ENCODE results near the gene KIF12.

Gene KIF12

GRCh38 chr9:114105236-114105635 lies 6.1 kb upstream of the KIF12 start:
- H2BK12ac ChIP-seq (ENCODE audit: low read length), result no peak overlapping the region
- peak in 1 of 2 donors; percentile 72 for DNase-seq
- no peaks in the 10 kb centered on the region for H3K27me3 ChIP-seq (ENCODE audit: insufficient read depth, low read length)
- no peak overlapping the region for H3K18ac ChIP-seq (ENCODE audit: low read length)
- no peaks in the 10 kb centered on the region for H3K79me2 ChIP-seq (ENCODE audit: control insufficient read depth, insufficient read depth, low read length, poor library complexity)
- no peak overlapping the region for H3K27ac ChIP-seq (ENCODE audit: low read depth, low read length)
- no peak overlapping the region for H4K12ac ChIP-seq (ENCODE audit: low read depth, low read length)
- H3K4me3 ChIP-seq (ENCODE audit: low read depth, low read length), result no peak overlapping the region
- no peak overlapping the region for H4K91ac ChIP-seq (ENCODE audit: low read depth, low read length)
- no peak overlapping the region for H2AK5ac ChIP-seq (ENCODE audit: low read length)
- H3K4ac ChIP-seq (ENCODE audit: low read depth, low read length), result no peak overlapping the region
- no peaks in the 10 kb centered on the region for H3K79me1 ChIP-seq (ENCODE audit: low read length)
- H2BK5ac ChIP-seq (ENCODE audit: low read depth, low read length, poor library complexity), result no peak overlapping the region
- no peaks in the 10 kb centered on the region for H3K4me1 ChIP-seq (ENCODE audit: control insufficient read depth in 1 of 2, insufficient read depth in 2 of 2, low read length in 2 of 2)
- H3K14ac ChIP-seq (ENCODE audit: low read length), result no peak overlapping the region
- no peak overlapping the region for H2BK120ac ChIP-seq (ENCODE audit: insufficient read depth, low read length, poor library complexity)
- no peak overlapping the region for H4K8ac ChIP-seq (ENCODE audit: low read depth, low read length)
- no peaks in the 10 kb centered on the region for H3K36me3 ChIP-seq (ENCODE audit: control insufficient read depth in 1 of 2, insufficient read depth in 2 of 2, low read length in 2 of 2)
- no peak overlapping the region for H2AFZ ChIP-seq (ENCODE audit: insufficient read depth, low read length, poor library complexity)
- no peak overlapping the region for H3K4me2 ChIP-seq (ENCODE audit: low read length)
- no CpG with 5 or more reads among the region's 5 CpGs for WGBS (ENCODE audit: extremely low coverage, insufficient coverage, insufficient read length)
- no peak overlapping the region for H3K9ac ChIP-seq (ENCODE audit: low read length)
- no peaks in the 10 kb centered on the region for H3K9me3 ChIP-seq (ENCODE audit: insufficient read depth, low read depth, low read length)
- H3K23ac ChIP-seq (ENCODE audit: low read length), result no peak overlapping the region

GRCh38 chr9:114102484-114102883 lies 3.4 kb upstream of the KIF12 start:
- no peak overlapping the region for H4K91ac ChIP-seq (ENCODE audit: low read depth, low read length)
- no peaks in the 10 kb centered on the region for H3K36me3 ChIP-seq (ENCODE audit: control insufficient read depth in 1 of 2, insufficient read depth in 2 of 2, low read length in 2 of 2)
- peaks cover 6% of the 10 kb centered on the region for H3K9me3 ChIP-seq (ENCODE audit: insufficient read depth, low read depth, low read length)

GRCh38 chr9:114100536-114100935 lies 1.4 kb upstream of the KIF12 start:
- no peak overlapping the region for H4K8ac ChIP-seq (ENCODE audit: low read depth, low read length)
- H3K9ac ChIP-seq (ENCODE audit: low read length), result no peak overlapping the region
- H3K27me3 ChIP-seq (ENCODE audit: insufficient read depth, low read length), result peaks cover 11% of the 10 kb centered on the region
- no peak overlapping the region for H2BK12ac ChIP-seq (ENCODE audit: low read length)
- no peak overlapping the region for H3K4ac ChIP-seq (ENCODE audit: low read depth, low read length)
- H3K36me3 ChIP-seq (ENCODE audit: control insufficient read depth in 1 of 2, insufficient read depth in 2 of 2, low read length in 2 of 2), result no peaks in the 10 kb centered on the region
- no peak overlapping the region for H3K14ac ChIP-seq (ENCODE audit: low read length)
- H2BK120ac ChIP-seq (ENCODE audit: insufficient read depth, low read length, poor library complexity), result no peak overlapping the region
- H3K79me2 ChIP-seq (ENCODE audit: control insufficient read depth, insufficient read depth, low read length, poor library complexity), result no peaks in the 10 kb centered on the region
- H3K27ac ChIP-seq (ENCODE audit: low read depth, low read length), result no peak overlapping the region
- peak in 1 of 2 donors; percentile 36 for DNase-seq
- no peak overlapping the region for H3K4me3 ChIP-seq (ENCODE audit: low read depth, low read length)
- no peak overlapping the region for H2AK5ac ChIP-seq (ENCODE audit: low read length)
- H3K18ac ChIP-seq (ENCODE audit: low read length), result no peak overlapping the region
- no peak overlapping the region for H3K23ac ChIP-seq (ENCODE audit: low read length)
- no peak overlapping the region for H3K4me2 ChIP-seq (ENCODE audit: low read length)
- H3K79me1 ChIP-seq (ENCODE audit: low read length), result no peaks in the 10 kb centered on the region
- H3K9me3 ChIP-seq (ENCODE audit: insufficient read depth, low read depth, low read length), result peaks cover 6% of the 10 kb centered on the region
- no peak overlapping the region for H2AFZ ChIP-seq (ENCODE audit: insufficient read depth, low read length, poor library complexity)
- WGBS (ENCODE audit: extremely low coverage, insufficient coverage, insufficient read length), result no CpG with 5 or more reads among the region's 1 CpG
- H3K4me1 ChIP-seq (ENCODE audit: control insufficient read depth in 1 of 2, insufficient read depth in 2 of 2, low read length in 2 of 2), result peaks cover 0 to 2% of the 10 kb centered on the region in 2 experiments
- no peak overlapping the region for H2BK5ac ChIP-seq (ENCODE audit: low read depth, low read length, poor library complexity)
- no peak overlapping the region for H4K91ac ChIP-seq (ENCODE audit: low read depth, low read length)
- no peak overlapping the region for H4K12ac ChIP-seq (ENCODE audit: low read depth, low read length)

More at GRCh38 chr9:114102484-114102883, 3.4 kb upstream of the KIF12 start:
- DNase-seq, result no peak
- H3K23ac ChIP-seq (ENCODE audit: low read length), result no peak overlapping the region
- H3K18ac ChIP-seq (ENCODE audit: low read length), result no peak overlapping the region
- no peak overlapping the region for H4K8ac ChIP-seq (ENCODE audit: low read depth, low read length)
- H3K4ac ChIP-seq (ENCODE audit: low read depth, low read length), result no peak overlapping the region
- H3K27me3 ChIP-seq (ENCODE audit: insufficient read depth, low read length), result peaks cover 10% of the 10 kb centered on the region
- no peak overlapping the region for H2AK5ac ChIP-seq (ENCODE audit: low read length)
- H2AFZ ChIP-seq (ENCODE audit: insufficient read depth, low read length, poor library complexity), result no peak overlapping the region
- H3K4me1 ChIP-seq (ENCODE audit: control insufficient read depth in 1 of 2, insufficient read depth in 2 of 2, low read length in 2 of 2), result peaks cover 0 to 2% of the 10 kb centered on the region in 2 experiments
- no peak overlapping the region for H3K27ac ChIP-seq (ENCODE audit: low read depth, low read length)
- no peaks in the 10 kb centered on the region for H3K79me2 ChIP-seq (ENCODE audit: control insufficient read depth, insufficient read depth, low read length, poor library complexity)
- no peak overlapping the region for H3K4me3 ChIP-seq (ENCODE audit: low read depth, low read length)
- no peak overlapping the region for H2BK5ac ChIP-seq (ENCODE audit: low read depth, low read length, poor library complexity)
- H4K12ac ChIP-seq (ENCODE audit: low read depth, low read length), result no peak overlapping the region
- no peak overlapping the region for H3K4me2 ChIP-seq (ENCODE audit: low read length)
- H3K9ac ChIP-seq (ENCODE audit: low read length), result no peak overlapping the region
- H3K79me1 ChIP-seq (ENCODE audit: low read length), result no peaks in the 10 kb centered on the region
- no peak overlapping the region for H2BK120ac ChIP-seq (ENCODE audit: insufficient read depth, low read length, poor library complexity)
- no peak overlapping the region for H2BK12ac ChIP-seq (ENCODE audit: low read length)
- H3K14ac ChIP-seq (ENCODE audit: low read length), result no peak overlapping the region

GRCh38 chr9:114099669-114100270 lies 678 bp upstream of the KIF12 start:
- H3K36me3 ChIP-seq (ENCODE audit: control insufficient read depth in 1 of 2, insufficient read depth in 2 of 2, low read length in 2 of 2), result no peaks in the 10 kb centered on the region
- no peak overlapping the region for H2BK12ac ChIP-seq (ENCODE audit: low read length)
- H3K27me3 ChIP-seq (ENCODE audit: insufficient read depth, low read length), result peaks cover 11% of the 10 kb centered on the region
- no peak overlapping the region for H3K23ac ChIP-seq (ENCODE audit: low read length)
- no peak overlapping the region for H3K4me2 ChIP-seq (ENCODE audit: low read length)
- H2AFZ ChIP-seq (ENCODE audit: insufficient read depth, low read length, poor library complexity), result no peak overlapping the region
- no peak overlapping the region for H3K18ac ChIP-seq (ENCODE audit: low read length)
- no peak overlapping the region for H4K12ac ChIP-seq (ENCODE audit: low read depth, low read length)
- peaks cover 0 to 2% of the 10 kb centered on the region in 2 experiments for H3K4me1 ChIP-seq (ENCODE audit: control insufficient read depth in 1 of 2, insufficient read depth in 2 of 2, low read length in 2 of 2)
- H3K9me3 ChIP-seq (ENCODE audit: insufficient read depth, low read depth, low read length), result peaks cover 6% of the 10 kb centered on the region
- H2BK120ac ChIP-seq (ENCODE audit: insufficient read depth, low read length, poor library complexity), result no peak overlapping the region
- no CpG with 5 or more reads among the region's 2 CpGs for WGBS (ENCODE audit: extremely low coverage, insufficient coverage, insufficient read length)
- H3K4ac ChIP-seq (ENCODE audit: low read depth, low read length), result no peak overlapping the region
- no peaks in the 10 kb centered on the region for H3K79me2 ChIP-seq (ENCODE audit: control insufficient read depth, insufficient read depth, low read length, poor library complexity)
- no peak overlapping the region for H4K8ac ChIP-seq (ENCODE audit: low read depth, low read length)
- H3K14ac ChIP-seq (ENCODE audit: low read length), result no peak overlapping the region
- H3K9ac ChIP-seq (ENCODE audit: low read length), result no peak overlapping the region
- no peak overlapping the region for H3K27ac ChIP-seq (ENCODE audit: low read depth, low read length)
- no peak overlapping the region for H2AK5ac ChIP-seq (ENCODE audit: low read length)
- no peak overlapping the region for H4K91ac ChIP-seq (ENCODE audit: low read depth, low read length)
- H2BK5ac ChIP-seq (ENCODE audit: low read depth, low read length, poor library complexity), result no peak overlapping the region
- H3K79me1 ChIP-seq (ENCODE audit: low read length), result no peaks in the 10 kb centered on the region
- H3K4me3 ChIP-seq (ENCODE audit: low read depth, low read length), result no peak overlapping the region
- peak in 1 of 2 donors; percentile 18 for DNase-seq
